D721Med (cell line): Measurements from ENCODE around the gene PCSK5.
A peak's percentile ranks its signal among the peaks of the same experiment; 100 is the strongest.

Experiments
- DNase-seq: peaks from one replicate; pipeline ENCODE4 v3.0.0; 2011; ENCODE audit warnings: low spot score; ENCODE audit not compliant: insufficient read length
- FAIRE-seq: peaks from 2 replicates; lab custom pipeline; 2011; peaks lifted over from hg19 to GRCh38; lab: Jason Lieb, UNC
- CTCF ChIP-seq: IDR thresholded peaks from 2 replicates; pipeline ENCODE4 v1.5.1; 2012; ENCODE audit warnings: mild to moderate bottlenecking, control low read depth; ENCODE audit not compliant: insufficient read depth; ENCODE audit errors: missing control alignments

Gene PCSK5

GRCh38 chr9:76363032-76363395 lies 472.5 kb downstream of the PCSK5 start:
- FAIRE-seq (no peak), DNase-seq (no peak)
- no peak for TF ChIP-seq CTCF

GRCh38 chr9:76365028-76365427 lies 474.6 kb downstream of the PCSK5 start:
- FAIRE-seq = no peak

GRCh38 chr9:76366275-76366674 lies 475.8 kb downstream of the PCSK5 start:
- FAIRE-seq (peak; percentile 71), DNase-seq (no peak)

More at GRCh38 chr9:76365028-76365427, 474.6 kb downstream of the PCSK5 start:
- no peak for DNase-seq
- TF ChIP-seq CTCF = no peak

GRCh38 chr9:76369583-76369982 lies 479.1 kb downstream of the PCSK5 start:
- no peak for DNase-seq
- no peak for FAIRE-seq
- TF ChIP-seq CTCF = no peak

More at GRCh38 chr9:76366275-76366674, 475.8 kb downstream of the PCSK5 start:
- no peak for TF ChIP-seq CTCF

GRCh38 chr9:76370396-76371023 lies 480.0 kb downstream of the PCSK5 start:
- no peak for DNase-seq

GRCh38 chr9:76371901-76372300 lies 481.4 kb downstream of the PCSK5 start:
- DNase-seq = no peak
- no peak for FAIRE-seq
- TF ChIP-seq CTCF = no peak

More at GRCh38 chr9:76370396-76371023, 480.0 kb downstream of the PCSK5 start:
- no peak for TF ChIP-seq CTCF
- FAIRE-seq = no peak

GRCh38 chr9:76372336-76372735 lies 481.9 kb downstream of the PCSK5 start:
- no peak for TF ChIP-seq CTCF
- FAIRE-seq = no peak
- no peak for DNase-seq
